Neural cell (in vitro differentiated cells): ENCODE results near the gene INPP5E.

ENCODE experiments used
- CTCF ChIP-seq: fragments of 450-650 bp; IDR thresholded peaks from 2 replicates; pipeline ENCODE4 v1.5.1; 2014; ENCODE audit warnings: antibody characterized with exemption, mild to moderate bottlenecking, moderate library complexity; ENCODE audit not compliant: poor library complexity, severe bottlenecking
- EP300 ChIP-seq: fragments of 450-650 bp; conservative IDR thresholded peaks from 2 replicates; pipeline ENCODE4 v1.6.1; 2014; ENCODE audit warnings: antibody characterized with exemption, mild to moderate bottlenecking, moderate library complexity; ENCODE audit not compliant: poor library complexity, severe bottlenecking
- EZH2 ChIP-seq: fragments of 200-600, 300-800 bp; shearing (Covaris generic), sonication (generic); IDR thresholded peaks from 2 replicates; pipeline ENCODE4 v1.6.1; 2014; ENCODE audit warnings: antibody characterized with exemption, low read length, borderline replicate concordance, mild to moderate bottlenecking; ENCODE audit not compliant: insufficient read depth, poor library complexity, severe bottlenecking
- POLR2AphosphoS5 ChIP-seq: IDR thresholded peaks from 2 replicates; pipeline ENCODE4 v1.6.1; 2012
- RAD21 ChIP-seq: fragments of 450-650 bp; conservative IDR thresholded peaks from 2 replicates; pipeline ENCODE4 v1.6.1; 2014; ENCODE audit warnings: antibody characterized with exemption, mild to moderate bottlenecking, moderate library complexity
- TAF1 ChIP-seq: IDR thresholded peaks from 2 replicates; pipeline ENCODE4 v1.6.1; 2012; ENCODE audit warnings: low read depth

GRCh38 chr9:136403538-136403914, 36.1 kb downstream of the INPP5E start:
- TF ChIP-seq CTCF: no peak
- TF ChIP-seq EP300: no peak
- no peak for TF ChIP-seq POLR2AphosphoS5
- TF ChIP-seq TAF1: no peak
- no peak for TF ChIP-seq EZH2
- TF ChIP-seq RAD21: no peak
